Epithelial cell of proximal tubule (primary cell): Measurements from ENCODE around the gene MTREX. TPM values are rescaled to one million over a fixed set of nuclear protein-coding genes. Genes with fewer than 3 reads are reported as not detected.

ENCODE experiments used
- DNase-seq: peaks from one replicate; pipeline ENCODE4 v3.0.0-alpha.2; 2011; ENCODE audit warnings: low read depth
- H3K4me3 ChIP-seq: 2 replicates; pipeline ENCODE4 v1.5.1; 2011; ENCODE audit warnings: low read depth, mild to moderate bottlenecking, low read length
- CTCF ChIP-seq: conservative IDR thresholded peaks from 2 replicates; pipeline ENCODE4 v1.5.1; 2012; ENCODE audit warnings: low read depth, mild to moderate bottlenecking, low read length
- total RNA-seq: library from RNA; depleted of rRNA; stranded (reverse); fragments of >200 nt; gene quantifications from 2 replicates; pipeline ENCODE4 v1.2.3, GENCODE V29; 2015

MTREX gene
- total RNA-seq, 1 donor from 2014 or later = 91.2 TPM

GRCh38 chr5:55471468-55471867 is 163.7 kb downstream of the MTREX start:
- peak; percentile 52 for DNase-seq
- TF ChIP-seq CTCF = no peak
- no peak overlapping the region for H3K4me3 ChIP-seq

- H3K4me3 ChIP-seq = no peak overlapping the region
- TF ChIP-seq CTCF = no peak
- DNase-seq = no peak
Observed at GRCh38 chr5:55472642-55473041, 164.9 kb downstream of the MTREX start.

Other genes with a start within 250 kb of the MTREX start
- gene GZMA, start 205.3 kb upstream of the MTREX start, total RNA-seq = not detected in 2 replicates
- 38.8 and 58.5 TPM in 2 replicates for gene GPX8, start 147.8 kb upstream of the MTREX start, total RNA-seq
- gene CDC20B, start 134.8 kb upstream of the MTREX start, total RNA-seq = not detected in 2 replicates
- gene MCIDAS, start 80.7 kb upstream of the MTREX start, total RNA-seq = 0.06 and 0.22 TPM in 2 replicates
- gene CCNO, start 74.4 kb upstream of the MTREX start, total RNA-seq = 1.8 and 3.0 TPM in 2 replicates
- gene DHX29, start 295 bp upstream of the MTREX start, total RNA-seq = 17.1 and 22.9 TPM in 2 replicates
- gene PLPP1, start 227.0 kb downstream of the MTREX start, total RNA-seq = 19.8 and 36.2 TPM in 2 replicates